HTR-8/SVneo (cell line): ENCODE results near the gene DIS3L2.
A peak's percentile ranks its signal among the peaks of the same experiment; 100 is the strongest.

Source experiments
- DNase-seq: peaks from one replicate; pipeline ENCODE4 v3.0.0; 2011; ENCODE audit warnings: low spot score, mixed read lengths; ENCODE audit not compliant: insufficient read length
- FAIRE-seq: peaks from 2 replicates; lab custom pipeline; 2011; peaks lifted over from hg19 to GRCh38; lab: Jason Lieb, UNC

DIS3L2 gene

GRCh38 chr2:232239951-232240681 lies 278.6 kb downstream of the DIS3L2 start:
- DNase-seq (no peak), FAIRE-seq (no peak)

- DNase-seq (no peak), FAIRE-seq (no peak)
These were observed 279.4 kb downstream of the DIS3L2 start for GRCh38 chr2:232240906-232241305.

DNA sequence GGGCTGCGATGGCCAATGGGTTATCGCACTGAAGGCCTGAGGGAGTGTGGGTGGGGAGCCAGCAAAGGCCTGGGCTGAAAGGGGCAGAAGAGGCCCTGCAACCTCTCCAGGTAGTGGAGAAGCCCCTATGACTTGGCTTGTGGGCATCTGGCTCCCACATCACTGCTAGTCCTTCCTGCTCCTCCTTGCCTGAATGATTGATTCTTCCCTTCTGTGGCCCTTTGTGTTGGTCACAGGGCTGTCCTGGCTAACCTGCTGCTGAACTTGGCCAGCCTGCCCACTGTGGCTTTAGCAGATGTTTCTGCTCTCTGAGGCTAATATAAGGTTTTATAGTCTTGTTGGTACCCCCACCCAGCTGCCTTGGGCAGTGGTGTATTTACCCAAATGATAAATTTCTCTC lies 280.8 kb downstream of the DIS3L2 start:
- FAIRE-seq (no peak), DNase-seq (no peak)

GRCh38 chr2:232245111-232245510 lies 283.6 kb downstream of the DIS3L2 start:
- FAIRE-seq (no peak), DNase-seq (no peak)

DNA sequence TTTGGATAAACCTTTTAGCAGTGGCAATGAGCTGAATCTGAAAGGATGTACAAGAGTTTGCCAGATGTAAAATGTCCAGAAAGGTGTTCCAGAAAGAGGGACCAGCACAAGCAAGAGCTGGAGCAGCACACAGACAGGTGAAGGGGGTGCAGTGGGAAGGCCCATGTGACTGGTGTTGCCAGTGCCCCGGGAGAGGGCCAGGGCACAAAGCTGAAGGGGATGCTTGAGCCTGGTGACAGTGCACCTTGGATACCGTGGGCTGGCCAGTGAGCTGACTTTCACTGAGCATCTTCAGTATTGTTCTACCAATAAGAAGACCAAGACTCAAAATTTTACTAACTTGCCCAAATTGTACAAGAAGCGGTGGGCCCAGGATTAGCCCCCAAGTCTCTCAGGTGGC lies 284.7 kb downstream of the DIS3L2 start:
- DNase-seq, result no peak
- no peak for FAIRE-seq

- FAIRE-seq, result no peak
- no peak for DNase-seq
These were observed 287.6 kb downstream of the DIS3L2 start for GRCh38 chr2:232249096-232249495.

DNA sequence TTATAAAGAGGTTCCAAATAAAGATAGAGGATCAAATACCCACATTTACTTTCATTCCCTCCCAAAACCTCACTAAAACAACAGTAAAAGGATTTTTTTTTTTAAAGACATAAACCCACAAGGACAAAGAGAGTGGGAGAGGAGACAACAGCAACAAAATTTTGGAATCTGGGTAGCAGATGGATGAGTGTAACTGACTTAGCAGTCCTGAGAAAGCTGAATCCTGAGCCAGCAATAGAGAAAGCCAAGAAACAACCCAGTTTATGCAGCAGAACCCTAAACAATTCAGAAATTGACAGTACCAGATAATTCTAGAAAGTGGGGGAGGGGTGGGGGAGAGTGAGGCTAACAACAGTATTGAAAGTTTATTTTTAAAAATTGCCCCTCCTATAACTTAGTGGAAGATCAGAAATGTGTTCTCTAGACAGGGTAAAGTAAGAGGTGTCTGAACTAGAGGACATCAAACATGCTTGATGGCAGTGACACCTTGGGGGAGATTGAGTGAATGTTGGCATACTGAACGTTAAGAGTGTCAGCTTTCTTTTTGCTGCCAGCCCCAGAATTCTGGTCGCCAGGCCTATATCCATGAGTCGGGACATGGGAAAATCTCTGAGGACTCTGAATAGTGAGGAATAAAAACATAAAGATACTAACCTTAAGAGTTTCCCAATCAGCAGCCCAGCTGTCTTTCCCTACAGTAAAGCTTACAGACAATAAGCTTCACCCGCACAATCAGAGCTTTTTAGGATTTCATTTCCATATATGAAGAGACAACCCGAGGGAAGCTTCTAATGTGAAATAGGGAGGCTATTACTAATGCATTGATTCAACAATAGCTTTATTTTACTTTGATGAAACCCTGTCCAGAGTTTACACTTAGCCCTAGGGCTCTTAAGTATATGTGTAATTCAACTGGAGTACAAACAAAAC lies 289.0 kb downstream of the DIS3L2 start:
- DNase-seq (no peak), FAIRE-seq (no peak)

DNA sequence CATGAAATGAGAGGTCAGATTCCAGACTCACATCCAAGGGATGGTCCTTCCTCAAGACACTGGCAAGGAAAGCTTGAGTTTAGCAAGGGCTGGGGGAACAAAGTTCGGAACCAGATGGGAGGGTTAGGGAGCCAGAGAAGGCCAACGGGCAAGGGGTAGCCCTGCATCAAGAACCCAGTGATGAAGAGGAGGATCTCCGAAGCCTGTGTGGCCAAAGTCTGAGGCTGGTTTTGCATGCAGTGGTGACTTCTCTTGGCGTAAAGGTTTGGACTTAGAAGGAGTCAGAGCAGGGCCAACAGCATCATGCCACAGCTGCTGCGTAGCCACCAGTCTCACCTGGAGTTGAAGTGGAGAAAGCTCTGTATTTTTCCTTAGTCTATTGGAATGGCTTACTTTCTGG lies 293.5 kb downstream of the DIS3L2 start:
- FAIRE-seq (no peak), DNase-seq (no peak)

DNA sequence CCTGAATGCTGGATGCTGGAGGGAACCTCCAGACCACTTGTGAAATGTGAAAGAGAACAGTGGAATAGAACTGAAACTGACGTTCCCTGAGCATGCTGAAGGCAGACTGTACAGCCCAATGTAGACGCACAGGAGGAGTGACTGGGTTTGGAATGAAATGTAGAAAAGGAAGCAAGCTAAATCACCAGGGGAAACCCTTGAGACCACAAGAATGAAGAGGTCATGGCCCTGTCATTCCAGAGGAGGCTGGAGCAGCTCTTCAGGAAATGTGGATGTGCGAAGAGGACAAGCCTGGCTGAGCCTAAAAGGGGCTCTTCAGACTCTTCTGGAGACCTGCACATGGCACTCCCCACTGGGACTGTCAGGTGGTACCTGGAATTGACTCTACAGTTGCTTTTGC lies 298.6 kb downstream of the DIS3L2 start:
- peak; percentile 90 for FAIRE-seq

GRCh38 chr2:232261776-232262175 lies 300.3 kb downstream of the DIS3L2 start:
- no peak for FAIRE-seq

More for the DNA sequence above, 298.6 kb downstream of the DIS3L2 start:
- peak; percentile 85 for DNase-seq

GRCh38 chr2:232263295-232263694 lies 301.8 kb downstream of the DIS3L2 start:
- FAIRE-seq (no peak), DNase-seq (no peak)

More at GRCh38 chr2:232261776-232262175, 300.3 kb downstream of the DIS3L2 start:
- no peak for DNase-seq

GRCh38 chr2:232264081-232264480 lies 302.6 kb downstream of the DIS3L2 start:
- FAIRE-seq, result no peak
- DNase-seq, result no peak

DNA sequence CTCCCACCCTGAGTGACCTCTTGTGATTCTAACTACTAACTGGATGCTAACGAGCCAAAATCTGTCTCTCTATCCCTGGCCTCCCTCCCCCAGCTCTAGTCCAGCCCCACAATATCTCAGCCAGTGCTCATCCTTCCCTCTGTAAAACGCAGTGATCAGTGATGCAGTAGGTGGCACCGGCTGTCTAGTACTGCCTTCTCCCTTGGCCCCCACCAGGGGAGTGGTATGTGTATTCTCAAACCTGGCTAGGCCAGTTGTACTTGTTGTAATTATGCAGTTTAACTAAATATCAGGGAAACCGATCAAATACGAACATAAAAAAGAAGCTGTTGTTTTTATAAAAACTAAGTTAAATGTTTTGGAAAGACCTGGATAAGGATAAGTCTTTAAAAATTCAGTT lies 303.8 kb downstream of the DIS3L2 start:
- DNase-seq (no peak), FAIRE-seq (no peak)

GRCh38 chr2:232268636-232269165 lies 307.2 kb downstream of the DIS3L2 start:
- DNase-seq (no peak), FAIRE-seq (no peak)

DNA sequence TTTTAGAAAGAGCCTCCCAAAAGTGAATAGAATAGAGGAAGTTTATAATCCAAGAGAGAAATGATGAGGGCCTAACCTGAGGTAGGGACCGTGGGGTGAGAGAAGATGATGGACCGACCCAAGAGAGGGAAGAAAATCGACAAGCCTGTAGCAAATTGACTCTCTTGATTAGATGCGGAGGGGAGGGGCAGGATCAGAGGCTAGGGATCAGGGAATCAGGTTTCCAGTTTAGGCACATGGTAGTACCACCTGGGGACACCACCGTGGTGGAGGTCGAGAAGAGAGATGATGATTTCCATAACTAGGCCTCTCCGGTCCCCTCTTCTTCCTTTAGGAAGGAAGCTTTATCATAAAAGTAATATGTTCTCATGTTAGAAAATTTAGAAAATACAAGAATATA lies 308.4 kb downstream of the DIS3L2 start:
- DNase-seq, result no peak
- FAIRE-seq, result no peak

DNA sequence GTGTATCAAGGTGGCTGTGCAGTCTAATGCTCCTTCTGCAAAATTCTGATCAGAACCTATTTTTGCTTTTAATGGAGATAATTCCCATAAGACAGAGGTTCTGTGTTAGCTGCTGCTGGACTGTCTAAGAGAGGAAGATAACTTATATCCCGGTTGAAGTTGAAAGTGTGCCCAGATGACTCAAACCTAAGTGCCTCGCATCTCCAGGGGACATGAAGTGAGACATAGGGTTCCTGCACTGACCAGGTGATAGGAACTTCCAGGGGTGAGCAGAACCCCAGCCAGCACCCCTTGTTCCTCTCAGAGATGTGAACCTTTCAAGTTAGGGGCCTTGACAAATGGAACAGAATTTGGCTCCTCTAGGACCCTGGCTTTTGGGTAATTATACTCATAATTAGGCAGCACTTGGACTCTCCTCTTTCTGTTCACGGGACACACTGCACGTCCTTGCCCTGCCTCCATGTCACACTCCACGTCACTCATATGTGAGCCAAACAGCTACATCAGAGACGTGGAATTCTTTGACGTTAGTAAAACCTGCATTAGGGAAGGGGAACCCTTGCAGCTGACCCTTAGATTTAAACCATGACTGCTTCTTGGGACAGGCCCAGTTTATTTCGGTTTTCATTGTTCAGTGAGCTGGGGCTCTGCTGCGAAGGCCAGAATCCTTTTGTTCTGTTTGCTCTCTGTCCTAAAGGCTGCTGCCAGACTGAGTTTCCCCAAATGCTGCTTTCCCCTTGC lies 312.6 kb downstream of the DIS3L2 start:
- FAIRE-seq (no peak), DNase-seq (no peak)

- no peak for DNase-seq
- no peak for FAIRE-seq
These were observed 314.2 kb downstream of the DIS3L2 start for GRCh38 chr2:232275670-232276069.

- FAIRE-seq (no peak), DNase-seq (no peak)
These were observed 314.7 kb downstream of the DIS3L2 start for GRCh38 chr2:232276084-232276732.

GRCh38 chr2:232276733-232277313 lies 315.3 kb downstream of the DIS3L2 start:
- no peak for FAIRE-seq

More at GRCh38 chr2:232276733-232277313, 315.3 kb downstream of the DIS3L2 start:
- no peak for DNase-seq
